OCI-M2 (cell line): ENCODE data around the gene PRPF19.

ENCODE experiments used
- DNase-seq: peaks from one replicate; lab custom pipeline; 2025; ENCODE audit not compliant: unreplicated experiment; lab: John Stamatoyannopoulos, UW

The PRPF19 gene

DNA sequence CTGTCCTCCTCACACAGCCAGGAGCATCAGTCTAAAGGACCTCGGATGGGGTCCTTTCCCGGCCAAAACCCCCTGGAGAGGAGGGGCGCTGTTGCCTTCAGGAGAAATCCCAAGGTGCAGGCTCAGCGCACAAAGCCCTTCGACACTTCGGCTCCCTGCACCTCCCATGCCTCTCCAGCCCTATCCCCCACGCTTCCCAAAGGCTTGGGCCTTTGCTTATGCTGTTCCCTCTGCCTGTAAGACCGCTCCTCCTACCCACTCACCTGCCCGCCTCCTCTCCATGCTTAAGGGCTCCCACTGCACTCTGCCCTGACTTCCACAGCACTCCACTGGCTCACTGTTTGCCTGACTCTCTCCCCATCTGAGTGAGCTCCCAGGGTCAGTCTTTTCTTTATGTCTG is 32.1 kb upstream of the PRPF19 start:
- no peak for DNase-seq

DNA sequence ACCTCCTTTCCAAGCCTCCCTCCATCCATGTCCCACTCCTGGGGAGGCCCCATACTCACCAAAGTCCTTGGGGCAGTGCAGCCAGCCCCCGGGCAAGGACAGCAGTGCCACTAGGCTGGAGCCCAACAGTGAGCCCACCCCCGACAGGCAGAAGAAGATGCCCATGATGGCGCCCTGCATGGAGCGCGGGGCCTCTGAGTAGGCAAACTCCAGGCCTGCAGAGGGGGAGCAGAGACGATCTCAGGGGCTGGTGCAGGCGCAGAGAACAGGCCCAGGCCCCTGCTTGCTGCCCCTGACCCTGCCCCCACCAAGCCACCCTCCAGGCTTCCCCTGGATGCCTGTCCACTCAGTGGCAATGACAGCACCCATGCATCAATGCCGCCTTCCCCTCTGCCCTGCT is 31.4 kb upstream of the PRPF19 start:
- DNase-seq, result no peak

DNA sequence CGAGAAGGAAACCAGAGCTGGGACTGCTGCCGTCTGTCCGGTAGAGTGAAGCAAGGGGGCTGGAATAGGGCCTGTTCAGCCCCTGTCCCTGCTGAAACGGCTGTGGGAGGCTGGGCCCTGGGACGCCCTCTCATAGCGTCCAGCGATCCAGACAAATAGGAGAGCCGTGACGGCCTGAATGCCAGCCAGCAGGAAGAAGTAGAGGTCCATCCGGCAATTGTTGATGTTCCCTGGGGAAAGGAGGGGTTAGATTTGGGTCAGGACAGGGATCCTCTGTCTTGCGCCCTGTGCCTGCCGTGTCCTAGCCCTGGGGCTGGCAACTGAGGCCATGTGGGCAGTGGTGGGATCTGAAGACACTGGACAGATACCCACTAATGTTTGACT is 30.8 kb upstream of the PRPF19 start:
- no peak for DNase-seq

DNA sequence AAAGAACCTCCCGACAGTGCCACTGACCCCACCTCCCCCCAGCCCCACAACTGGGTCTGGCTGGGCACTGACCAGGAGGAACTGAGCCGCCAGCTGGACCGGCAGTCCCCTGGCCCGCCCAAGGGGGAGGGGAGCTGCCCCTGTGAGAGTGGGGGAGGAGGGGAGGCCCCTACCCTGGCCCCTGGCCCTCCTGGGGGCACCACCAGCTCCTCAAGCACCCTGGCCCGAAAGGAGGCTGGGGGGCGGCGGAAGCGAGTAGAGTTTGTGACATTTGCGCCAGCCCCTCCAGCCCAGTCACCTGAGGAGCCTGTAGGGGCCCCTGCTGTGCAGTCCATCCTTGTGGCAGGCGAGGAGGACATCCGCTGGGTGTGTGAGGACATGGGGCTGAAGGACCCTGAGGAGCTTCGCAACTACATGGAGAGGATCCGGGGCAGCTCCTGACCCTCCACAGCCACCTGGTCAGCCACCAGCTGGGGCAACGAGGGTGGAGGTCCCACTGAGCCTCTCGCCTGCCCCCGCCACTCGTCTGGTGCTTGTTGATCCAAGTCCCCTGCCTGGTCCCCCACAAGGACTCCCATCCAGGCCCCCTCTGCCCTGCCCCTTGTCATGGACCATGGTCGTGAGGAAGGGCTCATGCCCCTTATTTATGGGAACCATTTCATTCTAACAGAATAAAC is 30.2 kb upstream of the PRPF19 start:
- no peak for DNase-seq

DNA sequence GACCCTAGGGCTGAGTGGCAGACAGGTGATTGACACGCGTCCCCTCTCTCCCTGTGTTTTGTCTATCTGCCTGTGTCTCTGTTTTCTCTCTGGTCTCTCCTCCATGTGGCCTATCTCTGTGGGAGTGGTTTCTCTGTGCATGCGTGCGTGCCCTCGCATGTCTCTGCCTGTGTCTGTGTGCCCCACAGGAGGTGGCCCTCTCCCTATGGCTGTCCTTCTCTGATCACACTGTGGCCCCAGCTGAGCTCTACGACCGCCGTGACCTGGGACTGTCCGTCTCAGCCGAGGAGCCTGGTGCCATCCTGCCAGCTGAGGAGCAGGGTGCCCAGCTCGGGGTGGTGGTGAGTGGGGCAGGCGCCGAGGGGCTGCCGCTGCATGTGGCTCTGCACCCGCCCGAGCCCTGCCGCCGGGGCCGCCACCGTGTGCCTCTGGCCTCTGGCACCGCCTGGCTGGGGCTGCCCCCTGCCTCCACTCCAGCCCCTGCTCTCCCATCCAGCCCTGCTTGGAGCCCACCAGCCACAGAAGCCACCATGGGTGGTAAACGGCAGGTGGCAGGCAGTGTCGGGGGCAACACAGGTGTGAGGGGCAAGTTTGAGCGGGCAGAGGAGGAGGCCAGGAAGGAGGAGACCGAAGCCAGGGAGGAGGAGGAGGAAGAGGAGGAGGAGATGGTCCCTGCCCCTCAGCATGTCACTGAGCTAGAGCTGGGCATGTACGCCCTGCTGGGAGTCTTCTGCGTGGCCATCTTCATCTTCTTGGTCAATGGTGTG is 29.5 kb upstream of the PRPF19 start:
- DNase-seq, result no peak

DNA sequence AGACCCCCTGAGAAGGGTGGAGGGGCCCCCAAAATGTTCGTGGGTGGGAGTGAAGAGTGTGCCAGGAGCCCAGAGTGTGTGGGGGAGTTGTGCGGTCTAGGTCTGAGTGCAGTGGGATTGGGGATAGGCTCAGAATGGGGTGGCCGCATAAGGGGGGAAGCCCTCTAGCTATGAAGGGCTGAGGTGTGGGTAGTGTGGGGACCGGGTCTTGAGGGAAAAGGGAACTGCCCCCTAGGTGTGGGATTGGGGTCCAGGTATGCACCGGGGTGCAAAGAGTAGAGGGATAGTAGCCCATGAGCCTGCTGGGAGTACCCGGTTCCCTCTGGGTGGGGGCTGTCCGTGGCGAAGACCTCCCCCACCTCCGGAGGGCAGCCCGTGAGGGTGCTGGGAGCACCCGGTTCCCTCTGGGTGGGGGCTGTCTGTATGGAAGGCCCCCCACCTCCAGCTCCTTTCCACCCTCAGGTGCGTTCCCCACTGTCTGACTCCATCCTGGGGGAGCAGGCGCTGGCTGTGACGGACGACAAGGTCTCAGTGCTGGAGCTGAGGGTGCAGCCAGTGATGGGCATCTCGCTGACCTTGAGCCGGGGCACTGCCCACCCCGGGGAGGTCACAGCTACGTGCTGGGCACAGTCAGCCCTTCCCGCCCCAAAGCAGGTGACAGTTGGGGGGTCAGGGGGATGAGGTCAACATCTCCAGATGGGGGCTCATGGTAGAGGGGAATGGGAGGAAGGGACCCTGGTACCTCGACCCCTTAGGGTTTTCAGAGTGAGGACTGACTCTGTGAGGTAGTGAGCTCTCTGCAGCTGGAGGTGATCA is 28.6 kb upstream of the PRPF19 start:
- no peak for DNase-seq

DNA sequence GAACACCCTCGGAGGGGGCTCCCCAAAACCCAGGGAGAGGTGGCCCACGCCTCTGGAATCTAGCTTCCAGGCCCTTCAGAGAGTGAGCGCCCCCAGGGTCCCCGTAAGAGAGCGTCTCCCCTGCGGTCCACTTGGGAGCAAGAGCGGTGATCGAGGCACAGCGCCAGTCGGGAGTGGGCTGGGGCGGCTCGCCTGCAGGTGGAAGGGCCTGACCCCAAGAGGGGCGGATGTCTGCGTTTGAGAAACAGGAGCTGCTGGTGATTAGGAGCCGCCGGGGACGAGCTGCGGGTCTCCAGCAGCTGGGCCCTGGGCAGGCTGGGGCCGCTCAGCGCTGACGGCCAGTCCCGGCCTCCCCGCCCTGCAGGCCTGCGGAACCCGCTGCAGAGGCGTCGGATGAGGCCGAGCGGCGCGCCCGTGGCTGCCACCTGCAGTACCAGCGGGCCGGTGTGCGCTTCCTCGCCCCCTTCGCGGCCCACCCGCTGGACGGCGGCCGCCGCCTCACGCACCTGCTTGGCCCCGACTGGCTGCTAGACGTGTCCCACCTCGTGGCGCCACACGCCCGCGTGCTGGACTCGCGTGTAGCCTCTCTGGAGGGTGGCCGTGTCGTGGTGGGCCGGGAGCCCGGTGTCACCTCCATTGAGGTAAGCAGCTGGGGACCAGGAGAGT is 27.9 kb upstream of the PRPF19 start:
- DNase-seq, result no peak

DNA sequence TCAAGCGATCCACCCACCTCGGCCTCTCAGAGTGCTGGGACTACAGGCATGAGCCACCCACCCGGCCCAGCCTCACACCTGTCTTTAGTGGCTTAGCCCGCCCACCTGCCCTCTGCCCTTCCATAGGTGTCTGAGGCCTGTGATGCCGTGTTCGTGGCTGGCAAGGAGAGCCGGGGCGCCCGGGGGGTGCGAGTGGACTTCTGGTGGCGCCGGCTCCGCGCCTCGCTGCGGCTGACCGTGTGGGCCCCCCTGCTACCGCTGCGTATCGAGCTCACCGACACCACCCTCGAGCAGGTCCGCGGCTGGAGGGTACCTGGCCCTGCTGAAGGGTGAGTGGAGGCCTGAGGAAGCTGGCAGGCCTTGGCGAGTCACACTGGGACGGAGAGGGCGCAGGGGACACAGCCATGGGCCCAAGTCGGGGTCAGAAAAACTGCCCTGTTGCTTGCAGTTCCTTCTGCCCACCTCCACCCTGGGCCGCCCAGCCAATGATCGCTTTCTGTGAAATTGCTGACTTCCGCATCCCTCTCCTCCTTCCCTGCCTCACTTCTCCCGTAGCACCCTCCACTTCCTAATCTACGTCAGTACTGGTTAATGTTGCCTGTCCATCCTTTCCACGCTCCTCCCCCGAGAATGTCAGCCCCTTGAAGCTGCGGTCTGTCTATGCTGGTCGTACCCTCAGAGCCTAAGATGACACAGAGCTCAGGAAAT is 27.2 kb upstream of the PRPF19 start:
- DNase-seq, result no peak

DNA sequence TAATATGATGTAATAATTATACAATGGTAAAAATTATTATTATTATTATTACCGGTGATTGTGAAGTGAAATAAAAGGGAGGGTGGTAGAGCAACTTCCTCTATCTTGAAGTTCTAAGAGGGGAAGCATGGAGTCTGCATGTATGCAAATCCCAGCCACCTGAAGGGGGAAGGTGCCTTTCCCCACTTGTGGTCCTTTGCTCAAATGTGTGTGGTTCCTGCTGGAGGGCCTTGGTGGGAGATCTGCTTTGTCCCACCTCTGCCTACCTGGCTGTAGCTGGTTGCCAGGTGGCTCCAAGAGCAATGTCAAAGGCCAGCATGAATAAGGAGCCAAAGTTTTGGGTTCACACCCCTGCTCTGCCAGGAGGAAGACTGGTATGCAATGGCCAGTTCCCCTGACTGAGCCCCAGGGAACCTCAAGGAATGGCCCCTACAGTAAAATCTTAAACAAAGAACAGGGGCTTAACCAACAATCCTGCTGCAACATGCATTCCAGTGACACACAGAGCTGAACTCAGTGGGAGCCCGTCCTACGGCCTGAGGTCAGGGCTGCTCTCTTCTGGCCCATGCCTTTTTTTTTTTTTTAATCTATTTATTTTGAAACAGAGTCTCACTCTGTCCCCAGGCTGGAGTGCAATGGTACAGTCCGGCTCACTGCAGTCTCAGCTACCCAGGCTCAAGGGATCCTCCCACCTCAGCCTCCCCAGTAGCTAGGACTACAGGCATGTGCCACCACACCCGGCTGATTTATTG is 26.4 kb upstream of the PRPF19 start:
- no peak for DNase-seq

DNA sequence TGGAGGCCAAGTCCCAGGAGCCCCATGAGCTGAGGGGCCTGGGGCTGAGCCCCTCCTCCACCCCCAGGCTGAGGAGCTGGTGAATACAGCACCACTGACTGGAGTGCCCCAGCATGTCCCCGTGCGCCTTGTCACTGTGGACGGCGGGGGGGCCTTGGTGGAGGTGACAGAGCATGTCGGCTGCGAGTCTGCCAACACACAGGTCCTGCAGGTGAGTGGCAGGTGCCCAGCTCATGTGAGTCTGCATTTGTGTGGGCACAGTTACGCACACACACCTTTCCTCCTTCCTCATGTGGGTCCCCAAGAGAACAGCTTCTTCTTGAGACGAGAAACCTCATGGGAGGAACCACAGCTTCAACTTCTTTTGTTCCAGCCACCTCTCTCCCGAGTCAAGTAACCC is 25.5 kb upstream of the PRPF19 start:
- no peak for DNase-seq

DNA sequence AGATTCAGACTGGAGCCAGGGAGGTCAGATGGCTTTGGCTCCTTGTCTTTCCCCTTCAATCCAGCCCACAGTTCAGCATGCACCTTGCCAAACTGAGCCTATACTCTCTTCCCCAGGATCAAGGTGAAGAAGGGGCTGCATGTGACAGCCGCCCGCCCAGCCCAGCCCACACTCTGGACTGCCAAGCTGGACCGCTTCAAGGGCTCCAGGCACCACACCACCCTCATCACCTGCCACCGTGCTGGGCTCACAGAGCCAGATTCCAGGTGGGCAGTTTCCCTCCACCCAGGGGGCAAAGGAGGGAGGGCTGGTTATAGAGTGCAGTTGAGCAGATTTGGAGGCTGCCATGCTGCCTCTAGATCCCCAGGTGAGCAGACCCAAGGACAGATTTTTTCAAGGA is 24.0 kb upstream of the PRPF19 start:
- DNase-seq, result no peak

DNA sequence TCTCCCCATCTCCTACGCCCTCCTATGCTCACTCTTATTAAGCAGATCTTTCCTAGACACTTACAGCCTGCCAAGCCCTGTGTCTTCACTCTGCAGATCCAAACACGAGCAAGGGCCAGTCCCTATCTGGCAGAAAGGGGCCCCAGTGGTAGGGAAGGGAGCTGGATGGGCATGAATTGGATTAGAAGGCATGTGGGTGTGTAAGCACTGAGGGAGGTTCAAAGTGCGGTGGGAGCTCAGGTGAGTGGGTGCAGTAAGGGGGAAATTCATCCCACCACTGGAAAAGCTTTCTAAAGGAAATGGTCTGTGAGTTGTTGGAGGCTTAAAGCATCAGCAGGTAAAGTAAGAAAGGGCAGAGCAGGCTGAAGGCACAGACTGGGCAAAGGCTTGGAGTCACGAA is 23.4 kb upstream of the PRPF19 start:
- no peak for DNase-seq

DNA sequence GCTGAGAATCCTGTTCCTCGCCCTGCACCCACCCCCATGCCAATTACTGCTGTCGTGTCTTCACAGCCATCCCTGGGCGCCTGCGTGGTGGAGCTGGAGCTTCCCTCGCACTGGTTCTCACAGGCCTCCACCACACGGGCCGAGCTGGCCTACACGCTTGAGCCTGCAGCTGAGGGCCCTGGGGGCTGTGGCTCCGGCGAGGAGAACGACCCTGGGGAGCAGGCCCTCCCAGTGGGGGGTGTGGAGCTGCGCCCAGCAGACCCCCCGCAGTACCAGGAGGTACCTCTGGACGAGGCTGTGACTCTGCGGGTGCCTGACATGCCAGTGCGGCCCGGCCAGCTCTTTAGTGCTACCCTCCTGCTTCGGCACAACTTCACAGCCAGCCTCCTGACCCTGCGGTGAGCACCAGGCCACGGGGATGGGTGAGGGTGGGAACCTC is 22.2 kb upstream of the PRPF19 start:
- DNase-seq, result no peak

DNA sequence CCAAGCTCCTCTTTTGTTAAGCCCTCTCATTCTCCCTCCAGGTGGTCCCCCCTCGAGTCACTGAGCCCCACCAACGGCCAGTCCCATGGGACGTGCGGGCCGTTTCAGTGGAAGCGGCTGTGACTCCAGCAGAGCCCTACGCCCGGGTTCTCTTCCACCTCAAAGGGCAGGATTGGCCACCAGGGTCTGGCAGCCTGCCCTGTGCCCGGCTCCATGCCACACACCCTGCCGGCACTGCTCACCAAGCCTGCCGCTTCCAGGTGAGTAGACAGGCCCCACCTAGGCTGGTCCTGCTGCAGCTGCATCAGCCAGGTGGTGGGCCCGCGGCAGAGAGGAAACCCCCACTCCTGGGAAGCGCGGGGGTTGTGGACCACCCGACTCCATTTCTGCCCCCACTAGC is 21.2 kb upstream of the PRPF19 start:
- no peak for DNase-seq

DNA sequence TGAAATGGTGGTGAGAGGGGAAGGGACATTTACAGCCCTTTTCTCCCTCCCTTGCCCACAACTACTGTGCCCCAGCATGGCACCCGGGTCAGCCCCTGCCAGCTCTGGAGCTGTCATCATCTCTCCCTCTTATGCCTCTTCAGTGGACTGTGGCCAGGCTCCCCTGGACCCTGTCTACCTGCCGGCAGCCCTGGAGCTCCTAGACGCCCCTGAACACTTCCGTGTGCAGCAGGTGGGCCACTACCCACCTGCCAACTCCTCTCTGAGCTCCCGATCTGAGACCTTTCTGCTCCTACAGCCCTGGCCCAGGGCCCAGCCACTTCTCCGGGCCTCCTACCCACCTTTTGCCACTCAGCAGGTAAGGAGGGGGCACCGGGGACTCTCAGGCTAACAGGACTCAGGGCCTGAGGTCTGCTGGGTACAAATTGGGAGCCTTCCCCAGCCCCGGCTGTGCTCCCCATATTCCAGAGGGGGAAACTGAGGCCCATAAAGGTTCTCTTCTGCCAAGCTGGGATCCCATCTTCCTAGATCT is 20.7 kb upstream of the PRPF19 start:
- no peak for DNase-seq

DNA sequence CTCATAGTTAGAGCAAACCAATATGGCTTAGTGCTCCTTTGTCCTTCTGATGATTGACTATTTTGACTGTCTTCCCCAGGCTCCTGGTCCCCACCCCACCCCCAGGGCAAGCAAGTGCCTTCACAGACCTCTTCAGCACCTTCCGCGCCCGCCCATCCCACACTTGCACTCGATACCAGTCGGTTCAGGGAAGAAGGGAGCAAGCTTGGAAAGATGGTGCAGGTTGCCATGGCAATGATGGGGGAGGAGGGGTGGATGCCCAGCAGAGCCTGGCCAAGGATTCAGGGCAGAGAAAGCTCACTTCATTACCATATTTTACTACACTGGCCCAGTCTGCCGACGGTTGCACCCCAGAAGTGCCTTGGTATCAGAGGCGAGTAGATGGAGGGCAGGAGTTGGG is 20.1 kb upstream of the PRPF19 start:
- no peak for DNase-seq

DNA sequence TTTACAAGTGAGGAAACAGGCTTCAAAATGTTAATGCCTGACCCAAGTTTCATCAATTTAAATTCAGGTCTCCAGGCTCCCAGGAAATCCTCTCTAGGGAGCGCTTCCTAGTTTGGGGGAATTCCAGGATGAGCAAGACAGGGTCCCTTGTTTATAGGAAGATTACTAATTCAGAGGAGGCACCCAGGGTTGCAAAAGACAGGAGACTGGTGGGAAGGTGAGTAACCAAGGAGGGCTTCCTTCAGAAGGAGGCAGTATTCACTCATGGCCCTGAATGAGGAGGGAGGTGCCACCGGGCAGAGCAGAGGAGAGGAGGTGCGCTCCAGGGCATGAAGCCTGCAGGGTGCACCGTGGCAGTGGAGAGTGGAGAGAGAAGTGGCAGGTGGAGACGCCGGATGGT is 19.5 kb upstream of the PRPF19 start:
- no peak for DNase-seq

DNA sequence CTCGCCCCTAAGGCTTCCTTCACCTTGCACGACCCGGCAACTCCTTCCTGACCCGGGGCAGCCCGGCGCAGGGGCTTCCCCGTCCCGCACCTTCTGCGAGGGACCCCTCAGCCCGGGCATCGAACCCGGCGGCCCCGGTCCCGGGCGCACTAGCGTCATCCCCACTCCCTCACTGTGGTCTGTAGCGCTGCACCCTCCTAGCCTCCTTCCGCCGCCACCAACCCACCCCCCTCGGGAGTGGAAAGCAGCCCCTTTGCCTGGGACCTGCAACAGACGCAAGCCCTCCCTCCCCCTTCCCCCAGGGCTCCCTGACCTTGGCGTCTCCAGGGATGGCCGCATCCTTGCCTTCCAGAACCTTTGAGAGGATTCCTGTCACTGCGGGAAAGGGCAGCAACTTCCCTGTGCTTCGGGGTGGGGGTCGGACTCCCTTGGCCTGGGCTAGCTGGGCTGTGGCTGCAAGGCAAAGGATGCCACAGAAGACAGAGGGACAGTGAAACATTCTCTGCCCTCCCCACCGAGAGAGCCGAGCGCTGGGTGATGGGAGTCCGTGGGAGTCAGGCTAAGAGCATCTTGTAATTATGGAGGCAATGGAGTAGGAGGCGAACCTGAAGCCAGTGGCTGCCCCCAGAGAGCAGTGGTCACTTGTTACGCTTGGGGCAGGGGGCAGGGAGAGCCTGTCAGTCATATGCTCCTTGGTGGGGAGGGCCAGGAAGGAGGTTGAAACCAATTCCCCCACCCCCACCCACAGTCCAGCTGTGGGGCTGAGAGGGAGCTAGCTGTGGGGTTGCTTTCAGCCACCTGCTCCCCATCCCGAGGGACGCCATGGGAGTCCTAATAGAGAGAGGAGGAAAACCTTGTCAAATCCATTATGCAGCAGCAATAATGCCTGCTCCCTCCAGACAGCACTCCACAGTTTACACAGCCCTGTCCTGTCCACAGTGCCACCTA is 18.8 kb upstream of the PRPF19 start:
- no peak for DNase-seq
